LNCAP (cell line): ENCODE data around the gene CNTN4.

ENCODE experiments used
- TF ChIP-seq, protein P1 (sequence below): fragments of 450-650 bp; IDR thresholded peaks from 2 replicates; pipeline ENCODE4 v1.5.1; 2017; ENCODE audit warnings: mild to moderate bottlenecking

The CNTN4 gene

DNA sequence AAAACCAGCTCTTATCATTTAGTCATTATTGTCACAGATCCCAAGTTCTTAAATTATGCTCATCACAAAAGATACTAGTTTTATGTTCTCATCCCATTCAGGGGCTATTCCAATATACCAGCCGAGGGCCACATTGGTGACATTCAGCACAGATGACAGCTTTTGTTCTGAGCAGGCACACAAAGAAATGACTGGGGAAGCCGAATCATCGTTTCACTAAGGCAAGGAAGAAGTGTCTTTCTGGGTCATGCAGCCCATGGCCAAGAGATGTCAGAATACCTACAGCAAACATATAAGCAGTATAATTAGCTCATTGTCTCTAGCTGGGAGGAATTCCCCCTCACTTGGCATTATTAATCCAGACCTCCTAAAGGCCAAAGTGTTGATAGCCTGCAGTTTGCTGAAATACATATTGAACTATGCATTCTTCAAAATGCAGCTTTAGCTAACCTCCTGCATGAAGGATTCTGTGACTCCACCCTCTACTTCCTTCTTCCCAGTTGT, 100.2 kb downstream of the CNTN4 start:
- TF ChIP-seq, protein P1, sequence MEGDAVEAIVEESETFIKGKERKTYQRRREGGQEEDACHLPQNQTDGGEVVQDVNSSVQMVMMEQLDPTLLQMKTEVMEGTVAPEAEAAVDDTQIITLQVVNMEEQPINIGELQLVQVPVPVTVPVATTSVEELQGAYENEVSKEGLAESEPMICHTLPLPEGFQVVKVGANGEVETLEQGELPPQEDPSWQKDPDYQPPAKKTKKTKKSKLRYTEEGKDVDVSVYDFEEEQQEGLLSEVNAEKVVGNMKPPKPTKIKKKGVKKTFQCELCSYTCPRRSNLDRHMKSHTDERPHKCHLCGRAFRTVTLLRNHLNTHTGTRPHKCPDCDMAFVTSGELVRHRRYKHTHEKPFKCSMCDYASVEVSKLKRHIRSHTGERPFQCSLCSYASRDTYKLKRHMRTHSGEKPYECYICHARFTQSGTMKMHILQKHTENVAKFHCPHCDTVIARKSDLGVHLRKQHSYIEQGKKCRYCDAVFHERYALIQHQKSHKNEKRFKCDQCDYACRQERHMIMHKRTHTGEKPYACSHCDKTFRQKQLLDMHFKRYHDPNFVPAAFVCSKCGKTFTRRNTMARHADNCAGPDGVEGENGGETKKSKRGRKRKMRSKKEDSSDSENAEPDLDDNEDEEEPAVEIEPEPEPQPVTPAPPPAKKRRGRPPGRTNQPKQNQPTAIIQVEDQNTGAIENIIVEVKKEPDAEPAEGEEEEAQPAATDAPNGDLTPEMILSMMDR, result no peak

DNA sequence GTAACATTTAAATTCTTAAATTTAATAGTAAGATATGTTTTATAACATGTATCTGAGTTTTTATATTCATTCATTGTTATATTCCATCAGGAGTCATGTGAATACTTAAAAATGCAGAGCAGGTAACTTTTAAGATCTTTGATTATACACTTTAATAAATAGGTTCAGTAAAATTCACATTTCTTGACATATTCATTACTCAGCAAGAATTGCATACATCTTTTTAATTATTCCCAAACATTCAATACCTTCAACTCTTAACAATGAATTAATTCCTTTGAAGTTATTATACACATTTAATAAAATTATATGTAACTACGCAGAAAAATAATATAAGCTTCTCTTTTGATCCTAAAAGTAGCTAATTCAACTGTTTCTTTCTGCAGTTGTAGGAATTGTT, 105.4 kb downstream of the CNTN4 start:
- TF ChIP-seq, protein P1, result no peak

DNA sequence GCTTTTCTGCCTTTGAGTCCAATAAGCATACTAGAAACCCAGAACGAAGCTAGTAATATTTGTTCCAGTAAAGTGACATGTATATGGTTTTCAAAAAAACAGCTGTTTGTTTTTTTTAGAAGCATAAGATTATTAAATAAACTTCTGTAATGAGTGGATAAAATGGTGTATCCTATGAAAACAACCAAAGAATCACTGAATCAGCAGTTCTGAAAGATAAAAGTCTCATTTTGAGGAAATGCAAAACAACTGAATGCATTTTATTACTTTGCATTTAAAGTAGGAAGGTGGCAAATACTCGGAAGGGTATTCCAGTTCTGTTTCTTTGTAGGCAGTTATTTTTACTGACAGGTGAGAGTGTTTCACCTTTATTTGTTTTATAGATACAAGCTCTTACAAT, 107.0 kb downstream of the CNTN4 start:
- TF ChIP-seq, protein P1, result no peak

DNA sequence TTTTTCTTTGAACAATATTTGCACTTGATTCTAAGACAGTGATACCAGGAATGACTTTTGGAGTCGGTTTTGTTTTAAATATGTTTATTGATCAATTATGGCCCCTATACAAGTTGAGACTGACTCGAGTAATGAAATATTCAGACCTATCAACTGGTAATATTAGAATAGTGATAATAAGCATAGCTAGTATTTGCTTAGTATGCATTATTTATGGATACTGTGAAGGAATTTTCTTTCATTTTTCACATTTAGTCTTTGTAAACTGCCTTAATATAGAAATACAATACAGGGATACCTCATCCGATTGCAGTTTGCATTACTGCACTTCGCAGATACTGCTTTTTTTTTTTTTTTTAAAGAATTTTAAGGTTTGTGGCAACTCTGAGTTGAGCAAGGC, 107.9 kb downstream of the CNTN4 start:
- TF ChIP-seq, protein P1, result no peak

DNA sequence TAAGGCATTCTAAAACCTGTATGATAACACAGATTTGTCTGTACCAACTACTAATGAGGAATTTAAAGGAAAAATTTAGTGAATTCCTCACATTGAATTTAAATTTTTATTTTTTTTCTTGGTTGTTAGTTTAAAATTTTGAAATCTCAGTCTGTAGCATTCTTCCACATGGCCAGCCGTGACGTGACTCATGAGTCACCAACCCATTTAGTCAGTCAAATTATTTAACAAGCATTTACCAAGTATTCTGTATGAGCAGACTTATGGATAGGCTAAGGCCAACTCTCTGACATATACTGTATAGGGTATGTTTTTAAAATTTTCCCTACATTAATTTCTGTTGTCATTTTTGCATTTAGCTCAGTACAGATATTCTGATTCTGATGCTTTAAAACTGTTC, 112.9 kb downstream of the CNTN4 start:
- TF ChIP-seq, protein P1, result no peak

DNA sequence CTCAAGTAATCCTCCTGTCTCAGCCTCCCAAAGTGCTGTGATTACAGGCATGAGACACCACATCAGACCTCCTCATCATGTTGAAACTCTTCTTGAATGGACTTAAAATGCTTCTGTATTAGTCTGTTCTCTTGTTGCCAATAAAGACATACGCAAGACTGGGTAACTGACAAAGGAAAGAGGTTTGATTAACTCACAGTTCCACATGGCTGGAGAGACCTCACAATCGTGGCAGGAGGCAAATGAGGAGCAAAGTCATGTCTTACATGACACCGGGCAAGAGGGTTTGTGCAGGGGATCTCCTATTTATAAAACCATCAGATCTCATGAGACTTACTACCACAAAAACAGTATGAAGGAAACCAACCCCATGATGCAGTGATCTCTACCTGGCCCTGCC, 113.5 kb downstream of the CNTN4 start:
- TF ChIP-seq, protein P1, result no peak

DNA sequence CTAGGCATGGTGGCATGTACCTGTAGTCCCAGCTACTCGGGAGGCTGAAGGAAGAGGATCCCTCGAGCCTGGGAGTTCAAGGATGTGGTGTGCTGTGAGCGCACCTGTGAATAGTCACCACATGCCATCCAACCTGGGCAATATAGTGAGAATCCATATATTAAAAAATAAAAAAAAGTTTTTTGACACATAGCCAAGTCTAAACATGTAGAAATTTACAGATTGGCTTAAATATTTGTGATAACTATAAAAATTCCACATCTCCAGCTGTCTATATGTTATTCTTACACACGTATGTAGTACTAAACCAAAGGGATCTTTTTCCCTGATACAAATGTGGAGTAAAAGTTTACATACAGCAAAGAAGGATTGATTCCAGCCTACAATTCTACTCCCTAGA, 119.7 kb downstream of the CNTN4 start:
- TF ChIP-seq, protein P1, result no peak

DNA sequence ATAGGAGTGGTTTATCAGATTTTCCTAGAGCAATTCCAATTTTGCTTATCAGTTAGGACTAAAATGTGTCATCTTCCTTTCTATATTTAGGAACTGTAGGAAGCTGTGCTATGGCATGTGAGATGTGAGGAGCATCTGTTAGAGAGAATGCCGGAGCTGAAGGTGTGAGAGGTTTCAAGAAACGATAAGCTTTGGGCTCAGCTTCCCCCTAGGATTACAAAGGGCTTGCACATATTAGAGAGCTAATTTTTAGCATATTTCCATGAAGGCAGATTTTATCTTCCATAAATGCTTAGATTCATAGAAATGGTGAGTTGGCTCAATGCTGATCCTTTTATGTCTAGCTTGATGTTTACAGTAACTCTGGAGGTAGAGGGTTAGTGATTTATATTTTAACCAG, 120.2 kb downstream of the CNTN4 start:
- TF ChIP-seq, protein P1, result no peak
